SJSA1 (cell line): ENCODE measurements around the gene SMAD3. TPM values are rescaled to one million over a fixed set of nuclear protein-coding genes. Genes with fewer than 3 reads are reported as not detected.

ENCODE experiments used
- DNase-seq, 2 experiments: peaks; one replicate each; pipeline ENCODE4 v3.0.0-alpha.2; 2015 to 2020; ENCODE audit warnings: low spot score in 2 of 2, low read depth in 1 of 2
- H3K27ac ChIP-seq: fragments of 250-450 bp; sonication (Bioruptor Pico); 2 replicates; pipeline ENCODE4 v1.5.1; 2020; ENCODE audit warnings: mild to moderate bottlenecking, moderate library complexity
- H3K27me3 ChIP-seq: fragments of 250-450 bp; sonication (Bioruptor Pico); replicated peaks from 2 replicates; pipeline ENCODE4 v1.5.1; 2020; ENCODE audit warnings: mild to moderate bottlenecking, moderate library complexity
- H3K36me3 ChIP-seq: fragments of 250-450 bp; sonication (Bioruptor Pico); 2 replicates; pipeline ENCODE4 v1.5.1; 2020; ENCODE audit warnings: mild to moderate bottlenecking
- H3K4me1 ChIP-seq: fragments of 250-450 bp; sonication (Bioruptor Pico); replicated peaks from 2 replicates; pipeline ENCODE4 v1.6.1; 2021; ENCODE audit warnings: mild to moderate bottlenecking
- H3K4me3 ChIP-seq: fragments of 250-450 bp; sonication (Bioruptor Pico); 2 replicates; pipeline ENCODE4 v1.5.1; 2020; ENCODE audit warnings: mild to moderate bottlenecking
- H3K9me3 ChIP-seq: fragments of 250-450 bp; sonication (Bioruptor Pico); replicated peaks from 2 replicates; pipeline ENCODE4 v1.5.1; 2020; ENCODE audit warnings: mild to moderate bottlenecking
- total RNA-seq: library from RNA; depleted of rRNA; stranded (reverse); fragments of >200 nt; shearing (Covaris generic); gene quantifications from 2 replicates; pipeline ENCODE4 v1.2.3, GENCODE V29; 2014

Gene SMAD3
- total RNA-seq, 1 experiment from 2014 or later: 22.0 TPM

DNA sequence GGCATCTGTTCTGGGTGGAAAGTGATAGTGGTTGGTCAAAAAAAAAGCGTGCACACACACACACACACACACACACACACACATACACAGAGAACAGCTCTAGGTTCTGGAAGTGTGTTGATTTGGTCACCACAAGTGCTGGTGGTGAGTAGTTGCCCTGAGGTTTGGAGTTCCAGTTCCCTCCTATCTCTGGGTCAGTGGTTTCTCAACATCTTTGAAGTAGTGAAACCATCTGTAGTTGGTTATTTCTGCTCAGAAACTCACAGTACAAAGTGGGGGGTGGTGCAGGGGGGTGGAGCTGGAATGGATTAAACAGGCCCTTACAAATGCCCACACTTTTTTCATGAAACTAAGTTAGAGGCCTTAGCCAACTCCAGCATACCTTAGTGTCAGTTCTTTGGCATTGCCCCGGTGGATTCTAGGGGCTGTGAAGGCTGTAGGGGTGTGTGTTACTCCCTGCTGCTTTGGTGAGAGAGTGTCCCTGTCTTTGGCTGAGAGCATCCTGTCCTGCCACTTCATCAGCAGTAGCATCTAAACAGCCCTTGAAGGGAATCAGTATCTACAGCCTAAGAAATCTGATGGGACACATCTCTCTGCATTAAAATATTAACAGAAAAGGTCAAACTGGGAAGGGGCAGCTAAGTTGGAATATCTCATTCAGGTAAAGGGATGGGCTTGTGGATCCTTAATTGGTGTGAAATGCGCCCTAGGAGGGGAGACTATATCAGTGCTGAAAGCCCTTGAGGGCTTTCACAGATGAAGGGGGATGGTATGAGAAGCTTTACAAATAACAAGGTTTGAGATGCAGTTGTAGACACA is 20.6 kb downstream of the SMAD3 start:
- peaks cover 16% of the 10 kb centered on the region; the same call in 1 of the 2 replicates for H3K36me3 ChIP-seq
- DNase-seq: peak in 1 of 2 experiments; percentile 32
- H3K4me3 ChIP-seq: no peak overlapping the region
- 0 out of 2 replicates have a peak overlapping the region, but pooled peaks have one; percentile 10 for H3K27ac ChIP-seq
- H3K9me3 ChIP-seq: no peaks in the 10 kb centered on the region
- H3K27me3 ChIP-seq: no peaks in the 10 kb centered on the region
- peaks cover 90% of the 10 kb centered on the region for H3K4me1 ChIP-seq

DNA sequence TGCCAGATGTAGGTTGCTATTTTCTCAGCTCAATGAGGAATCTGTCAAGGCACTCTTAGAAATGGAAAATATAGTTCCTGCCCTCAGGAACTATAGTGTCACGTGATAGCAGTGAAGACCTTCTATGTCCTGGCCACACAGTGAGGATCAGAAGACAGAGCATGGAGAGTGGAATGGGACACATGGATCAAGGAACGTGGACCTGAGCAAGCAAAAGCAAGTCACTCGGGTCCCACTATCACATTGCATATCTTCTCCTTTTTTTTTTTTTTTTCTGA is 21.2 kb downstream of the SMAD3 start:
- H3K9me3 ChIP-seq: no peaks in the 10 kb centered on the region
- H3K36me3 ChIP-seq: peaks cover 12% of the 10 kb centered on the region; the same call in 1 of the 2 replicates
- H3K27ac ChIP-seq: no peak overlapping the region

DNA sequence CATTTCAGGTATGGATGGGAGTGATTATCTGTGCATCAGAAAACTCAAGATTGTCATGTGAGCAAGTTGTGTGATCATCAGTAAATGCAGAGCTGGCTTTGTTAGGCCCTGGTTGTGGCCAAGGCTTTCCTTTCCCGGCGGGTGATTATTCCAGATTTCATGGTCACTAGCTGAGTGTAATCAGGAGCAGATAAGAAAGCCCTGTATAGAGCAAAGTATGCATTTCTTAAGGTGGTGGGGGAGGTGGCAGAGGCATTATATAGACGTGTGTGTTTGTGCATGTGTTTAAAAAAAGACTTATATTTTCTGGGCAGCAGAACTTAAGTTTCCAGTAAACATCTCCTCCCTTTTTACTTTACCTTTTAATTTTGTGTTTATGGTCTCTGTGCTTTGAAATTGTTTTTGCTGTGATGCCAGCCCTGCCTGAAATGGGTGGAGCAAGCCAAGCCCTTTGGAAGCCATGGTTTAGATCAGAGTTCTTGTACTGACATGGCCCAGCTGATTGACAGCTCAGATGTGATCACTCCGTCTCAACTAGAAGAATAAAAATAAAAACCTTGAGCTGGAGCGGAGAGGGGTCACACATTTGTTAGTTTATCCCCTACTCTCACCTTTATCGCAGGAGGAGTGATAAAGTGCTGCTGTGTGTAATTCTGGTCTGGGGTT is 22.2 kb downstream of the SMAD3 start:
- Histone ChIP-seq H3K27me3 (no peaks in the 10 kb centered on the region), H3K36me3 (peaks cover 6% of the 10 kb centered on the region; the same call in 1 of the 2 replicates), H3K4me3 (no peak overlapping the region), H3K4me1 (peaks cover 90% of the 10 kb centered on the region), H3K9me3 (no peaks in the 10 kb centered on the region), H3K27ac (no peak overlapping the region)
- no peak for DNase-seq

More for the DNA sequence above, 21.2 kb downstream of the SMAD3 start:
- no peak overlapping the region for H3K4me3 ChIP-seq
- DNase-seq: no peak
- H3K27me3 ChIP-seq: no peaks in the 10 kb centered on the region
- H3K4me1 ChIP-seq: peaks cover 90% of the 10 kb centered on the region

DNA sequence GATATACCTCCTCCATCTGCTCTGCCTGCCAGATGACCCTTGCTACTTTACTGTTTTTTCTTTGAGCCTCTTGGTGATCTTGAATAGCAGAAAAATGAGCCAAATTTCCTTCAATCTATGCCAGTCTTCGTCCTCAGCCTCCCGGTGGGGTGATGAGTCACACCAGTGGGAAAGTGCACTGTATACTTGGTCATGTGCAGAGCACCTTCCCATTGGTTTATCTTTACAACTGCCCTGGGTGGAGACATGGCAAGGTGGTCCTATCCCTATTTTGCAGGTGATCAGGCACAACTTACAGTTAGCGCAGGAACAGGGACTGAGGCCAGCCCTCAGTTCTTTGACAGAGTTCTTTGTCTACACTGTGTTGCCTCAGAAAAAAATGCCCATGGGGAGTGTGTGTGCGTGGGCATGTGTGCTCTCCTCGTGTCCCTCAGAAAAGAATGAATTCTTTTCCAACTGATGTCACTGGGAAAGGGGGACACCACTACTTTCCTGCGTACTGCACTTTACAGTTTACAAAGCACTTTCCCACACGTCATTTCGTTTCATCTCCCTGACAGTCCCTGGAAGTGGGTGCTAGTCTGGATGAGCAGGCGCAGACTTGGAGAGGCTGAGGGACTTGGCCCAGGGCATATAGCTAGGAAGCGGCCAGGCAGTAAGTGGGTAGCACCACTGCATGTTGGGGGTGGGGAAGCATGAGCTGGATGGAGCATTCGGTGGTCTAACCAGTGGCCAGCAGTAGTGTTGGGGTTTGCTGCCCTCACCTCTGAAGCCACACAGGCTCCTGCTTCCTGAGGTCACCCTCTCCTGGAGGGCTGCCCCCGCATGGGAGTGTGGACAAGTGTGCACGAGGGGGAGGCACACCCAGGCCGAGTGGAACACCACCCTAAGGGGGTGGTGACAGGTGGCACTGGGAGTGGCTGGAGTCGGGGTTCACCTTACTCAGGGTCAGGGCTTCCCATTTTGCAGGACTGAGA is 24.1 kb downstream of the SMAD3 start:
- Histone ChIP-seq H3K4me3 (no peak overlapping the region), H3K4me1 (peaks cover 76% of the 10 kb centered on the region), H3K9me3 (no peaks in the 10 kb centered on the region), H3K27me3 (no peaks in the 10 kb centered on the region), H3K36me3 (peaks cover 16% of the 10 kb centered on the region), H3K27ac (peak overlapping the region; percentile 84)
- DNase-seq: peak in 1 of 2 experiments; percentile 67

- Histone ChIP-seq H3K27ac (peak overlapping the region; percentile 84), H3K9me3 (no peaks in the 10 kb centered on the region), H3K27me3 (no peaks in the 10 kb centered on the region), H3K4me3 (no peak overlapping the region), H3K36me3 (peaks cover 22% of the 10 kb centered on the region), H3K4me1 (peaks cover 66% of the 10 kb centered on the region)
- DNase-seq: no peak
These were observed 25.1 kb downstream of the SMAD3 start for GRCh38 chr15:67090297-67091070.

DNA sequence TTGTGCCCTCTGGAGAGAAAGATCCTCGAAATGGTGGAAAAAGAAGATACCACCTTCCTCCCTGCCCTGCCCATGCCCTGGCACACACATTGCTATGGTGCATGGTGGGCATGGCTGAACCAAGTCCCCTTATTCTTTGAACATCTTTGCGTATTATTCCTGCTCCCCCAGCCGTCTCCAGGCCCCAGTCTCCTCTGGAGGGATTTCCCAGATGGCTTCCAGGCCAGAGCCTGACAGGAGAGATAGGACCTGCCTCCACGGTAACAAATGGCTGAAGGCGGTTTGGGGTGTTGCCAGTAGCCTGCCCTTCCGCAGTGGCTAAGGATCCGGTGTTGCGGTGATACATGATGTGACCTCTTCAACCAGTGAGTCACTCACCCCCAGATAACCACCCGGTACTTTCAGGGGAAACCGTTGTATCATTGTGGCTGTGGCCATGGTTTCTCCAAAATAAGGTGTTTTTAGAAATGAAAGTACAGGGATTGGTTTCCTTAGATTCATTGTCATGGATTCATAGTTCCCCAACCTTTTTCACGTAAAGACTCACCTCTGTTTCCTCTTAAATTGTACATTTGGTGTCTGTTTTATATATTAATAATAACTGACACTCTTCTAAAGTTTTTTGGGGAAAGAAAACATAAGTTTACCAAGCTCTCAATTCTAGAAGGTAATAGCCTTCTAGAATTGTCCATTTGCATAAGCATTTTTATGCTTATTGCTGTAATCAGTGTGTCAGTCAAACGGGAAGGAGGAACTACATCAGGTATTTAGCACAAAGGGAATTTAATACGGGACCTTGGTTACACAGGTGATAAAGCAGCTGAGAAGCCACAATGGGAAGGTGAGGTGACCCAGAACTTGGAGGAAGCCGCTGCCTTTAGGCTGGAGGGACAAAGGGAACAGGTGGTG is 25.9 kb downstream of the SMAD3 start:
- Histone ChIP-seq H3K27ac (peak overlapping the region; percentile 84), H3K36me3 (peaks cover 28% of the 10 kb centered on the region), H3K4me1 (peaks cover 62% of the 10 kb centered on the region), H3K27me3 (no peaks in the 10 kb centered on the region), H3K9me3 (no peaks in the 10 kb centered on the region), H3K4me3 (no peak overlapping the region)
- peak; percentile 91 to 96 for DNase-seq

- peaks cover 28% of the 10 kb centered on the region for H3K36me3 ChIP-seq
- peak overlapping the region; percentile 84 for H3K27ac ChIP-seq
- H3K4me1 ChIP-seq: peaks cover 67% of the 10 kb centered on the region
These were observed 26.7 kb downstream of the SMAD3 start for GRCh38 chr15:67091980-67092677.

GRCh38 chr15:67092752-67093503 is 27.5 kb downstream of the SMAD3 start:
- Histone ChIP-seq H3K9me3 (no peaks in the 10 kb centered on the region), H3K27me3 (no peaks in the 10 kb centered on the region), H3K4me1 (peaks cover 67% of the 10 kb centered on the region), H3K27ac (no peak overlapping the region), H3K36me3 (peaks cover 30% of the 10 kb centered on the region), H3K4me3 (no peak overlapping the region)
- no peak for DNase-seq

More at GRCh38 chr15:67091980-67092677, 26.7 kb downstream of the SMAD3 start:
- no peaks in the 10 kb centered on the region for H3K9me3 ChIP-seq
- DNase-seq: no peak
- no peaks in the 10 kb centered on the region for H3K27me3 ChIP-seq
- no peak overlapping the region for H3K4me3 ChIP-seq

DNA sequence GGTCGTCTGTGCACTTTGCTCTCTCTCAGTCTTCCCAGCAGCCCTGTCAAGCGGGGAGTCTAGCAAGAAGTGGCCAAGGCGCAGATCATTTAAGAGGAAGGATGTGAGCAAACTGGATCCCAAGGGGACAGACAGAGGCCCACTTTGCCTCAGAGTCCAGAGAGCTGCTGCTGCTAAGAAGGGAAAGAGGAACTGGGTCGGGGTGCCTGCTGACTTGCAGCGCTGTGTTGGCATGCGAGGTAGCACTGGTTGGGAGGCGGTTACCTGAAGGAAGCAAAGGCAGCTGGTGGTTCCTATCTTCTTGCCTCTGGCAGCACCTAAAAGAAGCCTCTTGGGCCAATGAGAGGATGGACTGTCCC is 28.1 kb downstream of the SMAD3 start:
- H3K4me1 ChIP-seq: peaks cover 67% of the 10 kb centered on the region
- peaks cover 31% of the 10 kb centered on the region for H3K36me3 ChIP-seq
- no peak overlapping the region for H3K27ac ChIP-seq
- DNase-seq: no peak
- H3K27me3 ChIP-seq: no peaks in the 10 kb centered on the region
- H3K4me3 ChIP-seq: no peak overlapping the region
- no peaks in the 10 kb centered on the region for H3K9me3 ChIP-seq

DNA sequence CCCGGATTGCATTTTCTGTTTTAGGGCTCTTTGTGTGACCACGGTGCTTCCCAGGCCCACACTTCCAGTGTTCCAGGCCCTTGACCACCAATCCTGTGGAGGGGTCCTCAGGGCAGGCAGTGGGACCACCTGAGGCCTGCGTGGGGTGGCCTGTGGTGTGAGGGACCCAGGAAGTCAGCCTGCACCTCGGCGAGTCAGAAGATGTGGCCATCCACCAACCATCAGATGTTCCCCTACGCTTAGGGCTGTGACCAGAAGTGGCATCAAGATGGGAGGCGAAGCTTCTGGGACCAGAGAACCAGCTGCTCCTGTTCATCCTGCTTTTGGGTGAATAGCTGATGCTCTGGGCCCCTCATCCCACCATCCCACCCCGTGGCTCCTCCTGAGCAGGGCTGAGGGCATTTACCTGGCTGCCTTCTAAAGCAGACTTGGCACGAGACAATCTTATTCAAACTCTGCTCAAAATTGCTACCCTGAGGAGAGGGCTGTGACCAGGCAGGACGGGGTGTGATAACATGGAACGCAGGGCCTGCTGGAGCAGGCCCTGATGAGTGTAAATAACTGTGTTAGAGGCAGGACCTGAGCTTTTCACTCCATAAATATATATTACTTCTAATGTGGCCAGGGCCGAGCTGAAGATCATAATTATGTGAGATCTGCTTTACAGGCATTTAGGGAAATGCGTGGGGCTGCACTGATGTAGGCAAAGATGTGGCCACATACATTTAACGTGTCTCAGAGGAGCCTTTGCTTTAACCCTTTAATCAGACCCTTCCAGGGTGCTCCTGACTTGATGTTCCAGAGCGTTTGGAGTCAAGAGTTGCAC is 28.8 kb downstream of the SMAD3 start:
- DNase-seq: no peak
- peaks cover 31% of the 10 kb centered on the region for H3K36me3 ChIP-seq
- H3K4me1 ChIP-seq: peaks cover 67% of the 10 kb centered on the region
- no peak overlapping the region for H3K27ac ChIP-seq
- H3K9me3 ChIP-seq: no peaks in the 10 kb centered on the region
- no peak overlapping the region for H3K4me3 ChIP-seq
- no peaks in the 10 kb centered on the region for H3K27me3 ChIP-seq

GRCh38 chr15:67095912-67096311 is 30.5 kb downstream of the SMAD3 start:
- H3K36me3 ChIP-seq: peaks cover 31% of the 10 kb centered on the region
- no peak overlapping the region for H3K4me3 ChIP-seq
- H3K9me3 ChIP-seq: no peaks in the 10 kb centered on the region
- DNase-seq: no peak
- H3K27me3 ChIP-seq: no peaks in the 10 kb centered on the region
- H3K27ac ChIP-seq: no peak overlapping the region
- H3K4me1 ChIP-seq: peaks cover 65% of the 10 kb centered on the region
